ENCODE results near the gene PCGF1.

PCGF1 gene

DNA sequence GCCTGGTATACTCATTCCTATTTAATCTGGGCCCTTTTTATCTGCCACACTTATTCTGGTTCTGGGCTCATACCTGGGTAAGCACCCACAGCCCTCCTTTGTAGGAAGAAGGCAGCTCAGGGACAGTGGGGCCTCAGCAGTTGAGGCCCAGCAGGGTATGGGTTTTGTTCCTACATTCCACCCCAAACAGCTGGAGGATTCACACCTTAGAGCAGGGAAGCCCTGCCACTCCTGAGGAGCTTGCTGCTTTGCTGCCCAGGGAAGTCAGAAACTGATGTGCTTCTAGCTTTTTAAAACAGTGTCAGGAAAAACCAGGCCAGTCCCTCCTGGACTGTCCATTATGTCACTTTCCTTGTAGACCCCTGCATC, 6.9 kb downstream of the PCGF1 start:
- TF ChIP-seq, protein P1, sequence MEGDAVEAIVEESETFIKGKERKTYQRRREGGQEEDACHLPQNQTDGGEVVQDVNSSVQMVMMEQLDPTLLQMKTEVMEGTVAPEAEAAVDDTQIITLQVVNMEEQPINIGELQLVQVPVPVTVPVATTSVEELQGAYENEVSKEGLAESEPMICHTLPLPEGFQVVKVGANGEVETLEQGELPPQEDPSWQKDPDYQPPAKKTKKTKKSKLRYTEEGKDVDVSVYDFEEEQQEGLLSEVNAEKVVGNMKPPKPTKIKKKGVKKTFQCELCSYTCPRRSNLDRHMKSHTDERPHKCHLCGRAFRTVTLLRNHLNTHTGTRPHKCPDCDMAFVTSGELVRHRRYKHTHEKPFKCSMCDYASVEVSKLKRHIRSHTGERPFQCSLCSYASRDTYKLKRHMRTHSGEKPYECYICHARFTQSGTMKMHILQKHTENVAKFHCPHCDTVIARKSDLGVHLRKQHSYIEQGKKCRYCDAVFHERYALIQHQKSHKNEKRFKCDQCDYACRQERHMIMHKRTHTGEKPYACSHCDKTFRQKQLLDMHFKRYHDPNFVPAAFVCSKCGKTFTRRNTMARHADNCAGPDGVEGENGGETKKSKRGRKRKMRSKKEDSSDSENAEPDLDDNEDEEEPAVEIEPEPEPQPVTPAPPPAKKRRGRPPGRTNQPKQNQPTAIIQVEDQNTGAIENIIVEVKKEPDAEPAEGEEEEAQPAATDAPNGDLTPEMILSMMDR (IDR thresholded peaks at IDR 0.05; ENCODE audit: low read depth, low read length): no peak
- no peak overlapping the region for H3K4me3 ChIP-seq (ENCODE audit: low read depth, low read length)

DNA sequence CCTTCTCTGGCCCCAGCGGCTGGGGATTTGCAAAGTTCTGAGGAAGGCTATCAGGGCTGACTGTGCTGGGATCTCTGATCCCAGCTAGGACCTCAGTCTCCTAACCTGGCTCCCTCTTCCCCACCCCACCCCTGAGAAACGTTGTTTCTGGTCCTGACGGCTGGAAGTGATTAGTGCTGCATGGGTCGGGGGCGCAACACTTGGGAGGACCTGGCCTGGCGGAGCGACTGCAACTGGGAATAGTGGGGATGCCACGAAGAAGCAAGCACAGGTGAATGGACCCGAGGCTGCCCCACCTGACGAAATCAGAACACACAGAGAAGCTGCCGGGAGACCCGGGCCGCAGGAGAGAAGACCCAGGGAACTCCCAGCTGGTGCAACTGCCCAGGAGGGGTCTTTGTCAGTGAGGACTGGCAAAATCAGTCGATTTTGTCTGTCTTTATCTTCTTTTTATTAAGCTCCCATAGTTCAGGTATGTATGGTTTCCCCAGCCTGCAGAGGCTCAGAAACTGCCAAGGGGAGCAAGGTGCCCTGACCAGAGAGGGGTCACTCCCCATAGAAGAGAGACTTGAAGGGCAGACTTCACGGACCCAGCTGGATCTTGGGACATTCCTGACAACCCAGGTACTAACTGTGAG, 7.4 kb downstream of the PCGF1 start:
- TF ChIP-seq, protein P1 (IDR thresholded peaks at IDR 0.05; ENCODE audit: low read depth, low read length): no peak
- H3K4me3 ChIP-seq (ENCODE audit: low read depth, low read length): no peak overlapping the region

DNA sequence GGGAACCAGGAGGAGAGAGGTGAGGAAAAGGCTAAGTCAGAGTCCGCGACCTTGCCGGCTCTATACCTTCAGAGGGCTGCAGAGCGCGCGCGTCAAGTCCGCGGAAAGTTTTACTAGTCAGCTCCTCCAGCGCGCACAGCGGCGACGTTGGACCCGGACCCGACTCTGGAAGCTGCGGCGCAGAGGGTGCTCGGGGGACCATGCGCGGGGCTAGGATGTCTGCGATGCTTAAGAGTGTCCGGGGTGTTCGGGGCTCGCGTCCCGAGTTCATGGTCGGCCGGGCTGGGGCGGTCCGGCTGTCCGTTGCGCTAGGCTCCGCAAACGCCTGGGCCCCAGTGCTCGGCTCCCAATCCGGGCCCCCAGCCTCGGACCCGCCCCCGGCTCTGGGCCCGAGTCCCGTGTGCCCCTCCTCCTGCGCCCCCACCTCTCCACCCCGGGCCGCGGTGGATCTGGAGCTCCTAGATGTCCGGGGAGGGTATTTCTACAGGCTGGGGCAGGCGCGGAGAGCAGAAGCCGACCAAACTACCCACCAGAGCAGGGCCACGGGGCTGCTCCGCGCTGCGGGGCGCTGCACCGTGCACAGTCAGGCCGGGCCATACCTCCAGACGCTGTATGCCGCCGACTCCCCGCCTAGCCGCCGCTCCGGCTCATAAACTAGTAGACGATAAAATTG, 8.1 kb downstream of the PCGF1 start, which contains the start of gene LBX2:
TSS of gene LBX2 (minus strand) at position 337 of the 673 bp plus-strand sequence. CDS start at position 271, 66 bp downstream.
- TF ChIP-seq, protein P1 (IDR thresholded peaks at IDR 0.05; ENCODE audit: low read depth, low read length): no peak
- peak within 1 kb of the TSS; percentile 53 for H3K4me3 ChIP-seq (ENCODE audit: low read depth, low read length)

DNA sequence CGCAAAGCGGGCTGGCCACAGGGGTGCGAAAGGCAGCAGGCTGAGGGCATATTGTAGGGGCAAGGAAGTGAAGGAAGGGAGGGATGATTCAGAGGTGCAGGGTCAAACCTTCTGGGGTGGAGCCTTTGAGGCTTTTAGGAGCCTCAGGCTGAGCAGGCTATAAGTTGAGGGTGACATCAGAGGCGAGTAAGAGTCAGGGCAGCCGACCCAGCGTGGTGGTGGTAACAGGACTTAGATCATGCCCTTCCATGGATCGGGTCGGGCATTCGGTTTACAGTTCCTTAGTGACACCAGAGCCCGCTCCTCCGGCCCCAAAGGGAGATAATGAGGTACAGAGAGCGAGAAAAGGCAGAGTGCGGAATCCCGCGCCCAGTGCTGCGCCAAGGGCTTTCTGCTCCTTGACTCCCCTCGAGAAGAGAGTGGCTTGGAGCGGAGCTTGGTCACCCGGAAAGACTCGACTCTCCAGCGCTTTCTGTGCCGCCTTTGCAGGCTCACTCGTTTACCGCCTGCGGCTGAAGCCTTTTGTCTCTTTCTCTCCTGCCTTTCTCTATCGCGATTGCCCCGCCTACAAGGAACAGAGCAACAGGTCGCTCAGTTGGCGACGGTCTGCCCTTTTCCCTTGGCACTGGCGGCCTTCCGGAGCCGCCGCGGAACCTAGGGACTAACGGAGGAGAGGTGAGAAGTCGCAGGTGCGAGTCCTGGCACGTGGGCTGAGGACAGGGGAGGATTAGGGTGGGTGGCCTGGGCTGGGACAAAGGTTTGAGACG, 8.8 kb downstream of the PCGF1 start:
- H3K4me3 ChIP-seq (ENCODE audit: low read depth, low read length): peak overlapping the region; percentile 53
- TF ChIP-seq, protein P1 (IDR thresholded peaks at IDR 0.05; ENCODE audit: low read depth, low read length): no peak

DNA sequence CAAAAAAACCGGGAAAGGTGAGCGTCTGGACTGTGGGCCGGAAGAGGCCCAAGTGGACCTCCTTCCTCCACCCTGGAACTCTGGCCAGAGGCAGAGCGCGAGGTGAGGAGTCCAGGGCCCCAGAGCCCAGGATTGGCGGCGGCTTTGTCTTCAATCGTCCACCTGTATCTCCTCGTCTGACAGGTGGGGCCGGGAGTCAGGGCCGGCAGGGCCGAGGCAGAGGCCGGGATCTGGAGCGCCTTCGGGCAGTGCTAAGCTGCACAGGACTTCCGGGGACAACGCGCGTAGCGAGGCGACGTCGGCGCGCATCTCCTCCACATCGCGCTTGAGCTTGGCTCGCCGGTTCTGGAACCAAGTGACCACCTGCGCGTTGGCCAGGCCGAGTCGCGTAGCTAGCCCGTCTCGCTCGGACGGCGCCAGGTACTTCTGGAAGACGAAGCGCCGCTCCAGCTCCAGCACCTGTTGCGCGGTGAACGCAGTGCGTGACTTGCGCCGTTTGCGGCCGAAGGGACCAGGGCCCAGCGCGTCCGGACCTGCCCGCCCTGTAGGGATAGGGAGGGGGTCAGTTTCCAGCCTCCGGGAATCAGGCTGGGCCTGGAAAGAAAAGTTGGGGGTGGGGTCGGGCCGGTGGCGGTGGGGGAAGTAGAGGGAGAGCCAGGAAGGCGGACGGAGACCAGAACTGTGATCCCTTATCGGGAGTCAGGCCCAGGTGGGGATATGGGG, 9.6 kb downstream of the PCGF1 start:
- TF ChIP-seq, protein P1 (IDR thresholded peaks at IDR 0.05; ENCODE audit: low read depth, low read length): no peak
- peak overlapping the region; percentile 53 for H3K4me3 ChIP-seq (ENCODE audit: low read depth, low read length)

DNA sequence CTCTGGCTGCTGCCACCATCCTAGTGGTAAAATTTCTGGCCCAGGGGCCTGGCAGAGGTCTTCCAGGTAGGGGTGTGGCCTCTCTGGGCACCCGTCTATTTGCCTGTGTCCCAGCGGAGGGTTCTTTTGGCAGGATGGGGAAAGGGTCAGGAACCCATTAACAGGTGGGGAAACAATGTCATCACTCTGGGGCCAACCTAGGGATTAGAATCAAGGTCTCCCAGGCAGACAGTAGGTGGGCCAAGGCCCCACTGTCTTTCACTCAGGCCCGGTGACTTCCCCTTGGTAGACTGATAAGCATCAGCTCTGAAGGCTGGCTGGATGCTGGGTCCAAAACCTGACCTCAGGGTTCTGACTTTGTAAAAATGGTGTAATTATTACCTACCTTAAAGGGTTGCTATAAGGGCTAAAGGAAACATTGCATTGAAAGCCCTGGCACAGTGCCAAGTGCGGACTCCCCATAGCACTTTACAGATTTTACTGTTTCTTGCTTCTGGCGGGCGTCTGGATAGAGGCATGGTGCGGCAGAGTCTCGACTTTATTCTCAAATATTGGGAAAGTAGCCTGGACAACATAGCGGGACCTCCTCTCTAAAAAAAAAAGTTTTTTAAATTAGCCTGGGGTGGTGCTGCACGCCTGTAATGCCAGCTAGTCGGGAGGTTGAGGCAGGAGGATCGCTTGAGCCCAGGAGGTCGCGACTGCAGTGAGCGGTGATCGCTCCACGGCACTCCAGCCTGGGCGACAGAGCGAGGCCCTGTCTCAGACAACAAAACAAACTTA, 10.3 kb downstream of the PCGF1 start:
- TF ChIP-seq, protein P1 (IDR thresholded peaks at IDR 0.05; ENCODE audit: low read depth, low read length): no peak
- H3K4me3 ChIP-seq (ENCODE audit: low read depth, low read length): no peak overlapping the region
